ENCODE measurements around the gene MAEA.
"Not testable (repeated sequence)": the region's sequence is repeated elsewhere in the genome, so short reads cannot be mapped to it uniquely, and the experiment has no call there.

The MAEA gene

DNA sequence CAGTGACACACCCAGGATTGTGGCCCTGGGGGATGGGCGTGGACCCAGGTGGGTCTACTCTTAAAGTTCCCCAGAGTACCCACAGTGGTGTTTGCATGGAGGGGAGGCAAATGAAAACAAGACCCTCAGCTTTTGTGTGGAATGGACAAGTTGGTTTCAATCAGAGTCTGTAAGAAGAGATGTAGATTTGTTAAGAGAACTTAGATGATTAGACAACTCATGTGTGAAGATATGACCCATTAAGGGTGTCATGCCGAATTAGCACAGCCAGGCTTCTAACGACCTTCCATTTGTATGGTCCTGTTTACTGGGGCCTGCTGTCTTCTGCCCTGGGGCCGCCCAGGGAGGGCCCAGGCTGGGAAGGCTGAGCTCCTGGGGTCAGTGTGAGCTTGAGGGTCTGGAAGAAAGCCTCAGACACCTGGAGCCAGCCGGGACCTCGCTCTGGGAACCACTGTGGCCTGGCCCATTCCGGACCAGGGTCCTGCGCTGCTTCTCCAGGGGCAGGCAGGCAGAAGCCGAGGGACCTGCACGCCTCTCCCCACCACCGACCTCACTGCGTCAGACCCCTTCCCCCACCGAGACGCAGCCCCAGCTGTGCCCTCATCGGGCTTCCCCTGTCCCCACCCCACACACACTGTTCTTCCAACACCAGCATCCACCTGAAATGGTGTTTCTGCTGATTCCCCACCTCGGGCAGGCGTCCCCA is 77.7 kb downstream of the MAEA start:
- DNase-seq: peak in 1 of 5 experiments; percentile 4

DNA sequence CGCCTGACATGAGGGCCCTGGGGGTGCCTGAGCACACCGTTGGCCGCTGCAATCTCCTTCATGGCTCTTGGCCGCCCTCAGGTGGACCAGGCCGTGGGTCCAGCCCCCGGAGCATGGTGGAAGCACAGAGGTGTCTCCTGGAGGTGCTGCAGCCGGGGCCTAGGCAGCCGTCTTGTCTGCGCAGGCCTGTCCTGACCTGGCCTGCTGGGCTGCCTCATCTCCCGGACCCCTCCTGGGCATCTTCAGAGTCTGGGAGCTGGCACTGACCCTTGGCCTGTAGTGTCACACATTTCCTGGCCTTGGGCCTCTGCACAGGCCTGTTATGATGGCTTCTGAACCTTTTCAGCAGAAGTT is 78.2 kb downstream of the MAEA start:
- DNase-seq: peak in 1 of 5 experiments; percentile 5

DNA sequence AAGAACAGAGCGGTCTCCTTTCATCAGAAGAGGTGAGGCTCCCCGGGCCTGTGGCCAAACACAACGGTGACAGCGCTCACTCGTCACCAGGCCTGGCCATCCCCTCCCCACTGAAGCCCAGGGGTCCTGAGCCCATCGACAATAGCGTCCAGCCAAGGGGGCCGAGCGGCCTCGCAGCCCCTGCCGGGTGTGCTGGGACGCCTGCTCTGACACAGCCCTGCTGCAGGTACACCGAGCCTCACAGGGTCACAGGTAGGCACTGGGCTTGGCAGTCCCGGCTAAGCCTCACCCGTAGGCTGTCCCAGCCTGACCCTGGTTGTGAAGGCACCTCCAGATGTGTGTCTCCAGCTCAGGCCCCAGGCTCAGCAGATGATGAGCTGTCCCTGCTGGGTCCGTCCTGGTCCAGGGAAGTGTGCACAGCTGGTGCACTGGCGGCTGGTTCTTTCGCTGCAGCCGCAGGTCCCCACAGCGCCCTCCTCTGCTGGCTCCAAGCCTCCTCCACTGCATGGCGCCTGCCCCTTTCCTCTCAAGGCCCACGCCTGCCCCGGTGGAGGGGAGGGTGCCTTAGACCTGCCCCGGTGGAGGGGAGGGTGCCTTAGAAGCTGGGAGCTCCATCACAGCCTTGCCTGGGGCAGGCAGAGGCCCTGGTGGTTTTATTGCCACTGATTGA is 78.9 kb downstream of the MAEA start:
- DNase-seq: peak in 1 of 5 experiments; percentile 6

GRCh38 chr4:1369091-1369450 is 79.4 kb downstream of the MAEA start:
- peak in 1 of 5 experiments; percentile 5 for DNase-seq

GRCh38 chr4:1369479-1370079 is 79.9 kb downstream of the MAEA start:
- no peak for DNase-seq

DNA sequence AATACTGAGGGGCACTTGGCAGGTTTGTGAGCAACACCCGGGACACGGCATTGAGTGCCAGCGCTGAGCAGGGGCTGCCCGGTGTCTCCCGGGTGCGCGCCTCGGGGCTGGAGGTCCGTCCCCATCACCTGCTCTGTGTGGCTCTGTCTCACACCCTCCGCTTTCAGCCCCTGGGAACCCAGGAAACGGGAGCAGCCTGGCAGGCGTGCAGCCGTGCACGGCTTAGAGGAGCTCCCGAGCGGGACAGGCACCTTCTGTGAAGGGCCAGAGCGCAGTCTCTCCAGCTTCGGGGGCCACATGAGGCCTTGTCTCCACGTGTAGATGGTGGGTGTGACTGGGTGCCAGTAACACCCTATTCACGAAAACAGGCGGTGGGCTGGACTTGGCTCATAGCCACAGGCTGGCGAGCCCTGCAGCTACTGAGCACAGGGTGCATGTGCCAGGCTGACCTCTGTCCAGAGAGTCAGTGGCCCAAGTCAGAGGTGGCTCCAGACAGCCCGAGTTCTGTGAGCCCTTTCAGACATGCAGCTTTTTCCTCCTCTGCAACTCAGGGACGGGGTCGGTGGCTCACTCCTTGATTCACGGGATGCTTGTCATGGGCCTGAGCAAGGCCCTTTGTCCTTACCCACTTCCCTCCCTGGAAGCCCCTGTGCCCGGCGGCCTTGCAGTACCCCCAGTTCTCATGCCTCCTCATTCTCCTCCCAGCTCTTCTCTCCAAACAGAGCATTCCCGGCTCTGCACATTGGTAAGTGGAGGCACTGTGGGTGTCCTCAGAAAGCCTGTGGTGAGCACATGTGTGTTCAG is 80.8 kb downstream of the MAEA start:
- peak in 1 of 5 experiments; percentile 3 for DNase-seq

DNA sequence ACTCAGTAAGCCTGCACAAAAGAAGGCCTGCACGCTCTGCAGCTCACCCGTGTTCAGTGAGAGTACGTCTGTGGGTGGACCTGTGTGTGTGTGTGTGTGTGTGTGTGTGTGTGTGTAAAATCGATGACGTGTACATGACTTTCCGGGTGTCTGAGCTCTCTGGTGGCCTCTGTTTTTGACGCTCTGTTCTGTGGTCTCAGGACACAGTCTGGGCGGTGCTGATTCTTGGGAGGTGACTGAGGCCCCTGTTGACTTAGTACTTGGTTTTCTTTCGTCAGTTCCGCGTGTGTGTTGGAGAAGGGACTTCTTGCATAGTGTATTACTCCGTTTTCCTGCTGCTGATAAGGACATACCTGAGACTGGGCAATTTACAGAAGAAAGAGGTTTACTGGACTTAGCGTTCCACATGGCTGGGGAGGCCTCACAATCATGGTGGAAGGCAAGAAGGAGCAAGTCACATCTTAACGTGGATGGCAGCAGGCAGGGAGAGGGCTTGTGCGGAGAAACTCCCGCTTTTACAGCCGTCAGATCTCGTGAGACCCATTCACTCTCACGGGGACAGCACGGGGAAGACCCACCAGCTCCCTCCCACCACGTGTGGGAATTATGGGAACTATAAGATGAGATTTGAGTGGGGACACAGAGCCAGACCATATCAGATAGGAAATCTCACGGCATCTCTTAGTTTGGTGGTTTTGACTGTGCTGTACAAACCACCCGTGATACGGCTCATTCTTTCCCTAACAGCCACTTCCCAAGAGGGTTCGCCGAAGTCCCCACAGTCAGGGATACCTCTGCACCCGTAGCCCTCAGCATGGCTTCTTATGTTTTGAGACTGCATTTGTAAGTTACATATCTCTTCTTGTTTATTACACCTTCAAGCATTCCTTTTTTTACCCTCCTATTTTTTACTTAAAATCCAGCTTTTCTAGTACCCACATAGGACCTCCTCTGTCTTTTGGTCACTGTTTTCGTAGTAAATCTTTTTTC is 81.8 kb downstream of the MAEA start:
- no peak for DNase-seq

DNA sequence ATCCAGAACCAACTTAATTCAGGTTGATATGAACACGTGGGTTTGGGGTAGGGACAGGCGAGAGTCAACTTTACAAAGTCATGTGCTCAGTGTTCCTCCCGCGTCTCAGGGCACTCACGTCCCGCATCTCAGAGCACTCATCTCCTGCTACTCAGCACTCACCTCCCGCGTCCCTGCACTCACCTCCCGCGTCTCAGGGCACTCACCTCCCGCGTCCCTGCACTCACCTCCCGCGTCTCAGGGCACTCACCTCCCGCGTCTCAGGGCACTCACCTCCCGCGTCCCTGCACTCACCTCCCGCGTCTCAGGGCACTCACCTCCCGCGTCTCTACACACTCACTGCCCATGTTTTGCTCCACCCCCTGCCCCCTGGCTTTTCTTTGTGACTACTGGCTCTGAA is 82.9 kb downstream of the MAEA start:
- not testable (repeated sequence) for DNase-seq

DNA sequence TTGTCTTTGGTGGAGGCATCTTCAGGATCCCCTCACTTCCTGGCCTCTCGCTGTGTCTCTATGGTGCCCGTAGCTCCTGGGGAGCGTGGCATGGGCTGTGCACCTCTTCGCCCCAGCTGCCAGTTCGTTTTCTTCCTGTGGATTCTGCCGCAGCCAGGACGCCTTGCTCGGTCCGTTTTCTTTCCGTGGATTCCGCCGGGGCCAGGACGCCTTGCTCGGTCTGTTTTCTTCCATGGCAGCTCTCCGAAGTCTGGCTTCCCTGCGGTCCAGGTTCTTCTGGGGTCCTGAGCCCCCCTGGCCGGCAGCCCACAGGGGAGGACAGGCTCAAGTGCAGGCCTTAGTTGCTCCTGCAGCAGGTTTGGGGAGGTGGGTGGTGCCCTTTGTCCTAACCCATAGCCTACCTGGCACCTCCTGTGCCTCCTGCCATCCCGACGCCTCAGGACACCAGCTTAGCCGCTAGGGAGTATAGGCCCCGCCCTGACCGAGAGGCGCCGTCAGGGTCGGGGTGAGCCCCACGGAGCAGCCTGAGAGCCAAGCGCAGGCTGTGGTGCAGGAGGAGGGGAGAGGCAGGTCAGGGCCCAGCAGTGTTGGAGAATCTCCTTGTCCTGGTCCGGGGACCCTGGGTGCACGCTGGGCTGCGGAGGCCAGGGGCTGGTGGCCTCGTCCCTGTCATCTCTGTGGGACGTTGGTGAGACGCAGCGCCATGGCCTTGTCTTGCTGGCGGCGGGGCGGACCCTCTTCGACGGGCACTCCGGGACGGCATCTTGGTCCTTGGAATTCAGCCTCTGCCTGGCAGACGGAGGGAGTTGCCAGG is 84.4 kb downstream of the MAEA start:
- DNase-seq: peak in 1 of 5 experiments; percentile 2

- DNase-seq: no peak
Observed at GRCh38 chr4:1374706-1375045, 85.0 kb downstream of the MAEA start.

DNA sequence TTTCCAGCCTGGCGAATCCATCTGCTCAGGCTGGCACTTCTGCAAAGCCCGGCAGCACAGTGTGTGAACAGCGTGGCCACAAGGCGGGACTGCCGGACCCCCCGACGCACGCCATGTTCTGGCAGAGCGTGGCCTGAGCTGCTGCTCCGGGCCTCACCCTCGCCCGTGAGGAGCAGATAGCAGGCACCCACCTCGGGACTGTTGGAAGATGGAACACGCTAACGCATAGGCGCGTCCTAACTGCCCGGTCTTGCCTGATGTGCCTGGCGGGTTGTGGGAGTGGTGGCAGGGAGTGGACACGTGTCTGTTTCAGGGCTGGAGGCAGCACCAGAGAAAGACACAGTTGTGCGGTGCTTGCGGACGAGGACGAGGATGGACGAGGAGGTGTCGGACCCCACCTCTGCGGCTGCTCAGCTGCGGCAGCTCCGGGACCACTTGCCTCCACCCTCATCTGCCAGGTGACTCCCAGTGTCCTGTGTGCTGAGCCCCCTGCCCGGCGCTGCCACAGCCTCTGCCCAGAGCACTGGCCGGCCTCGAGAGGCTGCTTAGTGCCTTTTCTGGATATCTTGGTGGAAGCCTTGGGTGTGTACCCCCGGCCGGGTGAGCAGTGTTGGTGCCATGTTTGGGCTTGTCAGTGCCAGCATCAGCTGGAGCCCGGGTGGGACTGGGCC is 85.5 kb downstream of the MAEA start:
- DNase-seq: peak in 1 of 5 experiments; percentile 6

GRCh38 chr4:1375761-1376322 is 86.2 kb downstream of the MAEA start:
- no peak for DNase-seq

DNA sequence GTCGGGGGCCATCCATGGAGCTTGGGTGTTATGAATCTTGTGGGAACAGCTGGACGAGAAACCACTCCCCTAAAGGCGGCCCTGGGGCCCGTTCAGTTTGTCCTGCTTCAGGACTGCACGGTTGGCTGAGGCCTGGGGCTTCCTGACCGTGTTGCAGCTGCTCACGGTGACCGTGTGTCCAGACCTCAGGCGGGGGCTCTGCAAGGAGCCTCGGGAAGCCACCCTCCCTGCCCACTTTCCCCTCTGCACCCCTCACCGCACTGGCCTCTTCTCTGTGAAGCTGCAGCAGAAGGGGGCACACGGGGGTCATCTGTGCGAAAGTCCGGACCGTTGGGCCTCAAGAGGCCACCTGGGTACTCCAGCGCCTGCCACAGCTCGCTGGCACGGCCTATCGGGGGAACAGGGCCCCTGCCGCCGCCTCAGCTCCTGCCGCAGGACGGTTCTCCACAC is 86.7 kb downstream of the MAEA start:
- DNase-seq: no peak

DNA sequence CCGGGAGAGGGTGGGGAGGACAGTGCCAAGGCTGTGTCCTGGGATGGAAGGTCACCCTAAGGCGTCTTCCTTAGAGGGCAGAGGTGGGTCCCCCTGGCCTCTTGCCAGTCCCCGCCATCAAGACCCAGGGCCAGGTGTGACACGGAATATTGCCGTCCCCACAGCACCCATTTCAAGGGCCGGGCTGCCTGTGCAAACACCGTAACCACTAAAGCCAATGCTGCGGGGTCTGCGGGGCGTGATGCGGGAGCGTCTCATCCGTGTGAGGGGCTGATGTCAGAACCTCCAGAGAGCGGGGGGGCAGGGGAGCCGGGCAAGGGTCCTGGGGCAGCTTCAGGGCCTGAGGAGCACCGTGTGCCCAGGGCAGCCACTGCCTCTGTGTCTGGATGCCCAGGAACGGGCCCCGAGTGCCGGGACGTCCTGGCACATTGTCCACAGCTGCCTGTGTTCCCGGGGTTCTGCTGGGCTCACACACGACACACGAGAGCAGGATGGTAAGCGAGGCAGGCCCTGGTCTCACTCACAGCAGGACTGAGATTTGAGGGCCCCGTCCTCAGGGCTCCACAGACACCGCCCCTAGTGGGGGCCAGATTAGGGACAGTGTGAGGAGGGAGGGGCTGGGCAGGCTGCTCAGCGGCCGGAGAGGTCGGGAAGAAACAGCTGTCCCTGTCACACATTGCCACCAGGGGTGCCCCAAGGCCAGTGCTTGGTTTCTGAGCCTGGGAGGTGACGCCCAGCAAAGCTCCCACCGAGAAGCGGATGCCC is 87.3 kb downstream of the MAEA start:
- no peak for DNase-seq

DNA sequence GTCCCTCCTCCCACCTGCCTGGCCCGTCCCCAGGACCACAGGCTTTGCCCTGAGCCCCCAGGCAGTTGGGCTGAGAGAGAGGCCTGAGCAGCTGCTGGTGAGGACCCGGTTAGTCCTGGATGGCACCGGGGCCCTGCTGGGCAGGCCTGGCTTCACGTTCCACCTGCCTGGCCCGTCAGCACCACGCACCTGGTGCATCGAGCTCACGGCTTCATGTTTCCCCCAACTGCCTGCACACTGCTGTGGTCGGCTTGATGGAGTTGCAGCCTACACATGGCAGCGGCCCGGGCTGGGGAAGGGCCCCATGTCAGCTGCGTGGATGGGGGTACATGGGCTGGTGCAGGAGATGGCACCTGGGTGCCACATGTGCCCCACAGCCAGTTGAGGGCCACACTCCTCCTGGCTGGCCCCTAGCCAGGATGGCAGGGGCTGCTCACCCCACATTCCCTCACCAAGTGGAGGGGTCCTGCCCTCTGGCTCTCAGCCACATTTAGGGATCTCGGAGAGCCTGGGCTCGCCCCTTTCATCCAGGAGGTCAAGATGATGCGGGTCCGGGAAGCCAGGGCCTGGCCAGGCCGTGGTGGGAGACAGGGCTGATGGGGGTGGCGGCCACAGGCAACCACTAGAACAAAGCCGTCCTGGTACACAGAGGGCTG is 88.0 kb downstream of the MAEA start:
- DNase-seq: peak in 1 of 5 experiments; percentile 6

DNA sequence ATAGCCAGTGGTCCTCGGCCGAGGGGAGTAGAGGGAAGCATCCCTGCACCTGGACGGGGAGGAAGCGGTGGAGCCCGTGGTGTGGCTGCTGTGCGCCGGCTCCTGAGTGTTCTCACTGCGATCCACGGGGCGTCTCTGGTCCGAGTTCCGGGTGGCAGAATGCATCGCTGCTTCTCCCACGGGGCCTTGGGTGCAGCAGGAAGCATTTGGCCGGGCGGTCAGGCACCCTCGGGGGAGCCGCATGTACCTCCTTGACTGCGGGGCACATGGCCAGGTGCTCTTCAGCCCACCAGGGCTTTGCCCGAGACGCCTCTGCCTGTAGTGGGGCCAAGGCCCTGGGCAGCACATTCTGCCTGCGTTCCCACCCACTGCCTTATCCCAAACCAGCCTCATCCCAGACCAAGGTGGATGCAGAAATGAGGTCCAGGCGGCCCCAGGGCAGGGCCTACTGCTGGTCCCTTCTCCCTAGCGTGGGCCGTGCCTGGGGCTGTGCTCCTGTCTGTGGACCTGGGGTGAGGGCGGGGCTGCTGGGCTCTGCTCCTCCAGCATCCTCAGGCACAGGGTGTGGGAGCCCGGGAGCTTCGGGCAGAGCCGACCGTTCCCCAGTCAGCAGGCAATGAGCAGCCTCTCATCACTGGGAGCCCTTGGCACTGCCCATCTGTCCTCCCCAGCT is 89.0 kb downstream of the MAEA start:
- peak in 1 of 5 experiments; percentile 7 for DNase-seq

GRCh38 chr4:1379351-1379781 is 89.7 kb downstream of the MAEA start:
- DNase-seq: peak in 1 of 5 experiments; percentile 7

DNA sequence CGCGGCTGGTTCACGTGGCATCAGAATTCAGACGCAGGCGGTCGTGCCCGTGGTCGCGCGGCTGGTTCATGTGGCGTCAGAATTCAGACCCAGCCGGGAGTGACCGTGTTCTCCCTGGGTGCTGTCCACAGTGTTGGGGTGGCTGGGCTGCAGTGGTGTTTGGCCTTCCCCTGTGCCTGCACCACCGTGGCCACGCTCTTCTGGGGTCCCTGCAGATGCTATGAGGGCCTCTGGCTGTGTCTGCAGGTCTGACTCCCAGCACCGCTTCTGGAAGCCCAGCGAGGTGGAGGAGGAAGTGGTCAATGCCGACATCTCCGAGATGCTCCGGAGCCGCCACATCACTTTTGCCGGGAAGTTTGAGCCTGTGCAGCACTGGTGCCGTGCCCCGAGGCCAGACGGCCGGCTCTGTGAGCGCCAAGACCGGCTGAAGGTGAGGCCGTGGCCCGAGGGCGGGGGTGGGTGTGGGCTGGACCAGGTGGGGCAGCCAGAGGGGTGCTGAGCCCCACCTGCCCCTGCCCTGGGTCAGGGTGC is 90.2 kb downstream of the MAEA start:
- DNase-seq: peak in 1 of 5 experiments; percentile 6
